HPDE6-E6E7 (cell line): Measurements from ENCODE around the gene SCN4A.
A peak's percentile ranks its signal among the peaks of the same experiment; 100 is the strongest.

Experiments
- DNase-seq: peaks from one replicate; pipeline ENCODE4 v3.0.0; 2011; ENCODE audit warnings: missing footprints; ENCODE audit errors: extremely low spot score

SCN4A gene

DNA sequence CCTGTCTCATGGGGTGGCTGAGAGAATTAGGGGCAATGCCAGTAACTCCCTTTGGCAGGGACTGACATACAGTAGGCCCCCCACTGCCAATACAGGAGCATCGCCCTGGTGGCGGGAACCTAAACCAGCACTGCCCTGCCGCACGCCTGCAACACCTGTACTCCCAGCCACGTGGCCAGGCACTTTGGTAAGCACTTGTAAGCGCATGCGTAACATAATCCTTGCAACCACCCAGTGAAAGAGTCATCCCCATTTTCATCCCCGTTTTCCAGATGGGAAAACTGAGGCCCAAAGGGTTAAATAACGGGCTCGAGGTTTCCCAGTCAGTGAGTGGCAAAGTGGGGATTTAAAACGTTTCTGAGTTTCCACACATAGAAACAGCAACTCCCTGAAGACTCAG, 17.5 kb downstream of the SCN4A start:
- no peak for DNase-seq

DNA sequence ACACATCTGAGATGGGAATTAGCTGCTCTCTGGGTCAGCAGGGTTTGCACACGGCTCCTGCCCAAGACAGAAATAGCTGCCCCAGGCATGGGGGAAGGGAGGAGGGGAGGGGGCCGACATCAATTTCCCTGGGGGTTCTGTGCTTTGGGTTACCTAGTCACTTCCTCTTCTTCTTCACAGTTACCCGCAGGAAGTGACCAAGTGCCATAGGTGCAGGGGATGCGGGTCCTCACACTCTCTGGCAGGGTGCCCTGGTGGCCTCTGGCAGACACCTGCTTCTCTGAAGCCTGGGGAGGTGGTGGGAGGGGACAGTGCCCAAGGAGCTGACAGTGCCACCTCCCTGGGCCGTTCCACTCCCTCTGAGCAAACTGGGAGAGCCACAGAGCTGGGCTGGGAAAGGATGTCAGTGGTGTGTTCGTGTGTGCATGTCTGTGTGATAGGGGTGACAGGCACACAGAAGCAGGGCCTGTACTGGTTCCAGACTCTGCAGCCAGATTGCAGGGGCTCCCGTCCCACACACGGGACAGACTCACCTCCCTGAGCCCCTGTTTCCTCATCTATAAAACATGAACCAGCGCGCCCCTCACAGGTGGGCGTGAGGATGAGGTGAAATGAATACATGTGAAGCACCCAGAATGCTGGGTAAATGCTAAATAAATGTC, 18.2 kb downstream of the SCN4A start:
- DNase-seq = no peak

GRCh38 chr17:63950940-63951907, 21.5 kb downstream of the SCN4A start:
- DNase-seq = peak; percentile 54

DNA sequence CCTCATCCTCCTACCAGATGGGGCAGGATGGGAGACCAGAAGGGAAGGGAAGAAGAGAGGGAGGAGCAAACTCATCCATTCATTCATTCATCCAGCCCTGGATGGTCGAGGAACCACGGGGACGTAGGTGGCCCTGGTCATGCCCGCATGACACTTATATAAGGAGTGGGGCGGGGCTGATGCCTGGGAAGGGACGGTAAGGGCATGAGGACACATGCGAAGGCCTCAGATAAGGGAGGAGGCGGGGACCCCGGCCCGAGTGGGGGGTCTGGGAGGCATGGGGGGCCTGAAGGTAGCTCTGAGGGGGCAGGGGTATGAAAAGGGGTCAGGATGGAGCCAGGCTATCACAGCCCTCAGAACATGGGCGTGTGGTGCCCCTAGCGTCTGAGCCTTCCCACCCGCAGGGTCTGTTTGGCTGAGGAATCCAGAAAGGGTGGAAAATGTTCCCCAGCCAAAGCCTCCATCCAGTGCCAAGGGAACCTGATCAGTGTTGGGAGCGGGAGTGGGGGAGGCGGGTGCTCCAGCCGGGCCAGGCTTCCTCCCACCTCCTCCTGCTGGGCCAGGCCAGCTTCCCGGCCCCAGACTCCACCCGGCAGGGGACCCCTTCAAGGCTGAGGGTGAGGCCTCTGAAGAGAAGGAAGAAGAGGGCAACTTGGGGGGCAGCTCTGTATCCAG, 23.0 kb downstream of the SCN4A start:
- DNase-seq = no peak

DNA sequence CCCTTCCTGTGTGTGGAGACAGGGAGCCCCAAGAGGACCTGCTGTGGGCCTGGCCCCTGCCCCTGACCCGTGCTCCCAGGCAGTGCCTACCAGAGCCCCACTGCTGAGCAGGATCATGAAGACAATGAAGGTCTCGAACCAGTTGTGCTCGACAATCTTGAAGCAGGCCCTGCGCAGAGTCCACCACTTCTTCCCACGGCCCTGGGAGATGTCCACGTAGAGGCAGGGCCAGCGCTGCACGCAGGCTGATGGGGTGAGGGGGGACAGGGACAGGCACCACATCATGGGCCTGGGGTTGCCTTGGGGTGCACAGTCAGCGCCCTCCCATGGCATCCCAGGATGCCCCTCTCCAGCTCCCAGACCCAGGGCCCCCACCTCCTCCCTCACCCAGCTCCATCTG, 24.2 kb downstream of the SCN4A start:
- no peak for DNase-seq

GRCh38 chr17:63947711-63948330, 24.9 kb downstream of the SCN4A start:
- DNase-seq = no peak

- peak; percentile 49 for DNase-seq
Observed at GRCh38 chr17:63946440-63947363, 26.0 kb downstream of the SCN4A start.

DNA sequence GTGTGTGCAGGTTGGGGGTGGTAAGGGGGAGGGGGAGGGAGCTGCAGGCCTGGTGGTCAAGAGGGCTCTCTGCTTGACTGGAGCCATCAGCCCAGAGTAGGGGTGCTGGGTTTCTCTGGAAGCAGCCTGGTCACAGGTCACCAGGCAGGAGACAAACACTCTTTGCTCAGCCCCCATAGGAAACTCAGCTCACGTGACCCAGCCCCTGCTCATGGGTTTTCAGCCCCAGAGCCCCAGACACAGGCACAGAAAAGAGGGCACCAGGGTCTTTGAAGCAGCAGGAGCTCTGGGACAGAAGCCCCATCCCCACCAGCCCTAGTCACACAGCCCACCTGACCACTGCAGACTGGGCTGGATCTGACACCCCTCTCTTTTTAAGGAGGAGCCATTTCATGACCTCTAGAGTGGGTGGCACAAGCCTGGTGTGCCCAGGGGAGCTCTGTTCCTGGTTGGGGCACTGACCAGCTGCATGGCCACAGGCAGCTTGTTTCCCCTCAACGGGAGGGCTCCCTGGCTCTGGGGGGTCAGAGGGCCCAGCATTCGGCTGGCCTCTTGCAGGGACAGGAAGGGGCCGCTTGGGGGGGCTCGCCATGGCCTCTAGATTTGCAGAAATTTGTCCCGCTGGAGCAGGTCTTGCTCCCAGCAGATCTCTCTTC, 26.8 kb downstream of the SCN4A start:
- DNase-seq = no peak

- DNase-seq = no peak
Observed at GRCh38 chr17:63944736-63945499, 27.8 kb downstream of the SCN4A start.

DNA sequence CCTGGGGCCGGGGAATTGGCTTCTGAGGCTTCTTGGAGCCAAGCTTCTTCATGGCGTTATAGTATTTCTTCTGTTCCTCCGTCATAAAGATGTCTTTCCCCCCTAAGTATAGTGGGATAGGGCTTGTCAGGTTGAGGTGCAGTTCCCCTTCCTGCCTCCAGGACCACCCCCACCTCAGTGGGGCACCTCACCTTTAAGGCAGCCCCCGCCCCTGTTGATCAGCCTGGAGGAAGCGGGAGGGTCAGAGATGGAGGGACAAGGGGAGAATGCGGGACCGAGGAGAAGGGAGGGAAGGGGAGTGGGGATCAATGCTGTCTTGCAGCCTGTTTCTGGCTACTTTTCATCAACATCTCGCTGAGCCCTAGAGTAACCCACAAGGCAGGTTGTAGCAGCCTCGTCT, 29.0 kb downstream of the SCN4A start:
- DNase-seq = no peak

- no peak for DNase-seq
Observed at GRCh38 chr17:63942309-63942985, 30.3 kb downstream of the SCN4A start.

- no peak for DNase-seq
Observed at GRCh38 chr17:63941751-63942150, 31.0 kb downstream of the SCN4A start.

- DNase-seq = no peak
Observed at GRCh38 chr17:63941162-63941561, 31.6 kb downstream of the SCN4A start.

- no peak for DNase-seq
Observed at GRCh38 chr17:63940584-63940983, 32.1 kb downstream of the SCN4A start.

GRCh38 chr17:63939884-63940283, 32.8 kb downstream of the SCN4A start:
- no peak for DNase-seq

DNA sequence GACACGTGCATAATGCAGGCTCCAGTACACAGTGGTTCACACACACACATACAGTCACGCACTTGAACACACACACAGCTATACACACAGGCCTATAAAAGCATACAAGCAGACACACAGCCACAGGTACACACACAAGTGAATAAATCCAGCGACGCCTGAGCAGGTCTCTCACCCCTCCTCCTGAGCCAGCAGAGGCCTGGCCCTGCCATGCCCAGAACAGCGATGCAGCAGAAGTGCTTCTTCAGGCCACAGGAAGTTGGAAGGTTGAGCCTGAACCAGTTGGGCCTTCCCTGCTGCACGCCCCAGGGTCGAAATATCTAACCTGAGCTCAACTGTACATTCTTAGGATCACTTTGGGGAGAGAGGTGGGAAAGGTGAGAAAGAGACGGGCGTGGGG, 33.3 kb downstream of the SCN4A start:
- no peak for DNase-seq

GRCh38 chr17:63937920-63938319, 34.8 kb downstream of the SCN4A start:
- DNase-seq = no peak

DNA sequence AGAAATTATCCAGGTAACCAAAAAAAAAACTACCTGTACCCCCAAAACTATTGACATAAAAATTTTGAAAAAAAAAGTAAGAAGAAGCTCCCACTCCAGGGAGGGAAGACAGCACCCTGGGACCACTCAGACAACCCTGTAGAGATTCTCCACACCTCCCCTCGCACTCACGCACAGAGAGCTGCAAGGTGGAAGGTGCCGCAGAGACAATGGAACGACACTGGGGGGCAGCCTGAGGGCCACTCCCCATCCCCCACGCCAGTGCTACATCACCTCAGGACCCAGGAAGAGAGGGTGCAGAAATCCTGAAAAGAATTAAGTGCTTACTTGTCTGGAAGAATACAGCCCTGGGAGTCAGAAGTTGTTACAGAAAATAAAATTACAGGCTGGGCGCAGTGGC, 35.4 kb downstream of the SCN4A start:
- no peak for DNase-seq
